H1 (cell line): Measurements from ENCODE around the gene MAPT. TPM values are rescaled to one million over a fixed set of nuclear protein-coding genes. Genes with fewer than 3 reads are reported as not detected.

Source experiments
- CTCF ChIA-PET: fragments of 300-600 bp; sonication (Branson Sonifier 250); formaldehyde crosslinking; loops from one replicate; lab custom pipeline; 2021; ENCODE audit not compliant: partially characterized antibody; lab: Charles Lee
- POLR2A ChIA-PET: fragments of 300-600 bp; sonication (Branson Sonifier 250); formaldehyde crosslinking; loops from one replicate; lab custom pipeline; 2021; ENCODE audit warnings: inconsistent platforms; ENCODE audit not compliant: partially characterized antibody; lab: Charles Lee
- DNase-seq, 2 experiments: peaks; one replicate each; pipeline versions ENCODE4 v3.0.0 to v3.0.0-alpha.2; 2010 to 2022; ENCODE audit warnings: low spot score in 2 of 2, low read depth in 1 of 2, mixed read lengths in 1 of 2
- FAIRE-seq: peaks from 2 replicates; lab custom pipeline; 2011; peaks lifted over from hg19 to GRCh38; lab: Jason Lieb, UNC
- H2AFZ ChIP-seq: 2 replicates; pipeline ENCODE4 v1.8.1; 2012; ENCODE audit warnings: low read length, inconsistent platforms
- H2AK5ac ChIP-seq: 2 replicates; pipeline ENCODE4 v1.6.1; 2013; ENCODE audit warnings: low read depth, low read length
- H2BK120ac ChIP-seq: replicated peaks from 2 replicates; pipeline ENCODE3; 2013; ENCODE audit warnings: low read depth, low read length, inconsistent platforms
- H2BK12ac ChIP-seq: 2 replicates; pipeline ENCODE4 v1.6.1; 2013; ENCODE audit warnings: low read depth, low read length
- H2BK15ac ChIP-seq: 2 replicates; pipeline ENCODE4 v1.6.1; 2013; ENCODE audit warnings: low read length
- H2BK20ac ChIP-seq: 2 replicates; pipeline ENCODE4 v1.6.1; 2013; ENCODE audit warnings: low read length
- H2BK5ac ChIP-seq: 2 replicates; pipeline ENCODE4 v1.6.1; 2013; ENCODE audit warnings: low read depth, low read length
- H3K14ac ChIP-seq: 2 replicates; pipeline ENCODE4 v1.6.1; 2013; ENCODE audit warnings: inconsistent platforms; ENCODE audit not compliant: insufficient read length
- H3K18ac ChIP-seq: 2 replicates; pipeline ENCODE4 v1.6.1; 2013; ENCODE audit warnings: low read length; ENCODE audit errors: extremely low read depth
- H3K23ac ChIP-seq: 2 replicates; pipeline ENCODE4 v1.6.1; 2013; ENCODE audit warnings: inconsistent platforms; ENCODE audit not compliant: insufficient read length
- H3K23me2 ChIP-seq: 2 replicates; pipeline ENCODE4 v1.6.1; 2013; ENCODE audit warnings: low read depth, low read length
- H3K27ac ChIP-seq: 2 replicates; pipeline ENCODE4 v1.6.1; 2011; ENCODE audit warnings: low read depth, low read length, inconsistent platforms
- H3K27me3 ChIP-seq, 4 experiments: replicated peaks in 1 of 4; 1 replicate in 1 of 4; 2 replicates in 3 of 4; pipeline versions ENCODE4 v1.6.1 to v1.8.1; 2011 to 2013; ENCODE audit warnings: low read length in 3 of 4, mild to moderate bottlenecking in 3 of 4, inconsistent platforms in 2 of 4, mixed read lengths in 2 of 4, moderate library complexity in 1 of 4; ENCODE audit not compliant: control insufficient read depth in 3 of 4, insufficient read depth in 3 of 4; ENCODE audit errors: extremely low read depth in 1 of 4
- H3K36me3 ChIP-seq, 4 experiments: 2 replicates each; pipeline versions ENCODE4 v1.6.1 to v1.8.1; 2011 to 2013; ENCODE audit warnings: mild to moderate bottlenecking in 4 of 4, low read length in 3 of 4, moderate library complexity in 2 of 4, control low read depth in 1 of 4, inconsistent platforms in 1 of 4; ENCODE audit not compliant: insufficient read depth in 4 of 4, control insufficient read depth in 2 of 4
- H3K4ac ChIP-seq: replicated peaks from 2 replicates; pipeline ENCODE3; 2013; ENCODE audit warnings: low read length, low read depth, mixed read lengths, inconsistent platforms; ENCODE audit not compliant: insufficient read length
- H3K4me1 ChIP-seq, 4 experiments: replicated peaks in 1 of 4; 1 replicate in 1 of 4; 2 replicates in 3 of 4; pipeline versions ENCODE4 v1.6.1 to v1.8.1; 2011 to 2013; ENCODE audit warnings: low read length in 3 of 4, inconsistent platforms in 2 of 4, mixed read lengths in 1 of 4; ENCODE audit not compliant: insufficient read depth in 4 of 4, control insufficient read depth in 3 of 4
- H3K4me2 ChIP-seq, 2 experiments: 2 replicates each; pipeline versions ENCODE4 v1.6.1 to v1.8.1; 2011 to 2013; ENCODE audit warnings: low read depth in 2 of 2, low read length in 2 of 2, control low read depth in 1 of 2, inconsistent platforms in 1 of 2, mild to moderate bottlenecking in 1 of 2; ENCODE audit not compliant: insufficient read depth in 1 of 2
- H3K4me3 ChIP-seq, 4 experiments: fragments of 200-600, 300-600 bp in 1 of 4; sonication (generic), shearing (Covaris generic), sonication (Bioruptor Twin) in 1 of 4; 2 replicates each; pipeline versions ENCODE4 v1.5.1 to v1.8.1; 2011 to 2016; ENCODE audit warnings: low read length in 4 of 4, low read depth in 3 of 4, control low read depth in 2 of 4, inconsistent platforms in 2 of 4, mild to moderate bottlenecking in 2 of 4, mixed read lengths in 1 of 4, moderate library complexity in 1 of 4; ENCODE audit not compliant: insufficient read depth in 2 of 4; ENCODE audit errors: extremely low read depth in 1 of 4
- H3K56ac ChIP-seq: replicated peaks from 2 replicates; pipeline ENCODE3; 2013; ENCODE audit warnings: low read depth, mild to moderate bottlenecking, mixed read lengths, low read length, inconsistent platforms; ENCODE audit not compliant: insufficient read length
- H3K79me1 ChIP-seq: 2 replicates; pipeline ENCODE4 v1.6.1; 2013; ENCODE audit warnings: low read depth, low read length, control low read depth
- H3K79me2 ChIP-seq, 2 experiments: 2 replicates each; pipeline versions ENCODE4 v1.6.1 to v1.8.1; 2012 to 2013; ENCODE audit warnings: low read length in 2 of 2, mild to moderate bottlenecking in 2 of 2, inconsistent platforms in 1 of 2; ENCODE audit not compliant: insufficient read depth in 2 of 2, control insufficient read depth in 1 of 2
- H3K9ac ChIP-seq, 4 experiments: replicated peaks in 1 of 4; 1 replicate in 1 of 4; 2 replicates in 3 of 4; pipeline versions ENCODE4 v1.6.1 to v1.8.1; 2011 to 2013; ENCODE audit warnings: low read depth in 3 of 4, low read length in 3 of 4, control low read depth in 2 of 4, mild to moderate bottlenecking in 2 of 4, moderate library complexity in 2 of 4, inconsistent platforms in 1 of 4; ENCODE audit errors: extremely low read depth in 1 of 4
- H3K9me3 ChIP-seq, 2 experiments: 2 replicates each; pipeline versions ENCODE4 v1.6.1 to v1.8.1; 2012 to 2013; ENCODE audit warnings: mild to moderate bottlenecking in 2 of 2, moderate library complexity in 2 of 2, control low read depth in 1 of 2, inconsistent platforms in 1 of 2, low read depth in 1 of 2, low read length in 1 of 2, mixed read lengths in 1 of 2; ENCODE audit not compliant: insufficient read depth in 2 of 2
- H4K20me1 ChIP-seq, 2 experiments: replicated peaks in 1 of 2; 2 replicates each; pipeline versions ENCODE3 to v1.8.1; 2011 to 2013; ENCODE audit warnings: inconsistent platforms in 2 of 2, low read length in 2 of 2, mild to moderate bottlenecking in 1 of 2; ENCODE audit not compliant: insufficient read depth in 2 of 2, control insufficient read depth in 1 of 2
- H4K5ac ChIP-seq: 2 replicates; pipeline ENCODE4 v1.6.1; 2013; ENCODE audit warnings: low read length, low read depth, mixed read lengths, inconsistent platforms; ENCODE audit not compliant: insufficient read length
- H4K8ac ChIP-seq: 2 replicates; pipeline ENCODE4 v1.8.0; 2013; ENCODE audit warnings: mild to moderate bottlenecking, moderate library complexity, low read length, inconsistent platforms; ENCODE audit not compliant: insufficient read depth; ENCODE audit errors: extremely low read depth
- H4K91ac ChIP-seq: replicated peaks from 2 replicates; pipeline ENCODE3; 2013; ENCODE audit warnings: low read length, mixed read lengths, inconsistent platforms; ENCODE audit not compliant: insufficient read length
- CEBPB ChIP-seq: IDR thresholded peaks from 2 replicates; pipeline ENCODE4 v1.6.1; 2012; ENCODE audit warnings: low read depth, low read length
- CHD2 ChIP-seq: IDR thresholded peaks from 2 replicates; pipeline ENCODE4 v1.6.1; 2012; ENCODE audit warnings: low read length, improper control_type of control experiment
- E2F6 ChIP-seq: IDR thresholded peaks from 2 replicates; pipeline ENCODE4 v1.6.1; 2012; ENCODE audit warnings: inconsistent platforms
- FOSL1 ChIP-seq: IDR thresholded peaks from 2 replicates; pipeline ENCODE4 v1.6.1; 2011; ENCODE audit warnings: mild to moderate bottlenecking, low read depth, low read length, moderate library complexity; ENCODE audit not compliant: insufficient read depth
- GTF2F1 ChIP-seq: IDR thresholded peaks from 2 replicates; pipeline ENCODE4 v1.6.1; 2012; ENCODE audit warnings: low read depth, low read length, improper control_type of control experiment, borderline replicate concordance
- HDAC6 ChIP-seq: IDR thresholded peaks from one replicate; pipeline ENCODE4 v1.7.1; 2012; ENCODE audit warnings: low read depth, mild to moderate bottlenecking, inconsistent platforms, low read length, moderate library complexity
- MAFK ChIP-seq: IDR thresholded peaks from 2 replicates; pipeline ENCODE4 v1.6.1; 2012; ENCODE audit warnings: low read depth, mild to moderate bottlenecking, improper control_type of control experiment, low read length
- SAP30 ChIP-seq: fragments of 300-600 bp; sonication (generic); IDR thresholded peaks from 2 replicates; pipeline ENCODE4 v1.7.1; 2012; ENCODE audit warnings: low read length, moderate library complexity, mild to moderate bottlenecking, inconsistent platforms; ENCODE audit not compliant: insufficient read depth, insufficient replicate concordance
- TAF1 ChIP-seq: IDR thresholded peaks from 2 replicates; pipeline ENCODE4 v1.6.1; 2011; ENCODE audit warnings: mild to moderate bottlenecking, low read depth, low read length
- TAF7 ChIP-seq: optimal IDR thresholded peaks from 2 replicates; pipeline ENCODE3; 2011; ENCODE audit warnings: low read depth, mild to moderate bottlenecking, inconsistent platforms, low read length, moderate library complexity, borderline replicate concordance
- WGBS, 2 experiments: shearing (Covaris generic) in 1 of 2; methylation state at CpG; one replicate each; pipeline versions ENCODE4 v1.1.6 to v1.1.7; 2013 to 2015; ENCODE audit warnings: low lambda C conversion rate in 2 of 2, mixed read lengths in 2 of 2, inconsistent platforms in 1 of 2, low coverage in 1 of 2, missing lambda C conversion rate in 1 of 2; ENCODE audit not compliant: insufficient replicate concordance in 2 of 2, insufficient coverage in 1 of 2, insufficient read length in 1 of 2; ENCODE audit errors: extremely low coverage in 1 of 2, missing lambda C conversion rate in 1 of 2; 5-methylcytosine and 5-hydroxymethylcytosine counted together
- polyA plus RNA-seq, 7 experiments: library from polyadenylated mRNA; depleted of rRNA in 3 of 7; stranded (reverse) in 5 of 7; unstranded in 2 of 7; fragments of >200 nt in 5 of 7; fragments of 200-250 nt in 2 of 7; gene quantifications; 1 replicate in 5 of 7; 2 replicates in 1 of 7; 4 replicates in 1 of 7; pipeline versions ENCODE4 v1.2.1 to v1.2.3, GENCODE V29; 2011 to 2013; ENCODE audit warnings: missing spikeins in 2 of 7, mixed read lengths in 2 of 7
- total RNA-seq: library from RNA; stranded (reverse); fragmentation: NEBNext Ultra II Directional; extraction: Animal tissue kit (Norgen Biotek cat#: 25700); gene quantifications from 2 replicates; pipeline ENCODE4 v1.2.1, GENCODE V29; 2021

The MAPT gene
- total and polyA plus RNA-seq, 2 of the 8 experiments (the other 6 are each of a cell fraction or from before 2014, with no cell fraction given) = 0.54 to 1.7 TPM

GRCh38 chr17:46036491-46036890 lies 142.1 kb downstream of the MAPT start:
- no peak for TF ChIP-seq CEBPB
- TF ChIP-seq GTF2F1 = no peak
- no peak for TF ChIP-seq MAFK
- TF ChIP-seq FOSL1 = no peak
- TF ChIP-seq TAF1 = no peak
- TF ChIP-seq E2F6 = no peak
- TF ChIP-seq CHD2 = no peak
- TF ChIP-seq TAF7 = no peak
- TF ChIP-seq SAP30 = no peak
- no peak for TF ChIP-seq HDAC6
- H4K5ac ChIP-seq = no peak overlapping the region
- no peak overlapping the region for H3K14ac ChIP-seq
- DNase-seq (no peak), FAIRE-seq (no peak)
- no peaks in the 10 kb centered on the region for H3K79me2 ChIP-seq
- peaks cover 46 to 98% (median 92%) of the 10 kb centered on the region in 4 experiments for H3K36me3 ChIP-seq
- 97% methylated on average over 6 of the region's 6 CpGs; no CpG with 5 or more reads in 1 of the 2 experiments for WGBS, 2 experiments
- H3K18ac ChIP-seq = no peak overlapping the region
- no peak overlapping the region for H3K4me2 ChIP-seq
- no peak overlapping the region for H3K23ac ChIP-seq
- no peaks in the 10 kb centered on the region for H3K4me1 ChIP-seq
- H3K9ac ChIP-seq = no peak overlapping the region
- no peaks in the 10 kb centered on the region for H3K79me1 ChIP-seq
- ChIA-PET POLR2A (no interaction called here), CTCF (interaction anchor here (0.6 to 1.6 kb wide), 4 partner anchors 8 to 24 kb away, joined by 3 to 5 read pairs (median 4); no protein-coding TSS in a partner anchor)
- H4K20me1 ChIP-seq = peaks cover 0 to 10% of the 10 kb centered on the region in 2 experiments
- H2BK5ac ChIP-seq = no peak overlapping the region
- H2AK5ac ChIP-seq = no peak overlapping the region
- no peaks in the 10 kb centered on the region for H3K23me2 ChIP-seq
- H3K27me3 ChIP-seq = no peaks in the 10 kb centered on the region
- no peak overlapping the region for H2BK12ac ChIP-seq
- H4K91ac ChIP-seq = no peak overlapping the region
- H2BK15ac ChIP-seq = no peak overlapping the region
- H3K4me3 ChIP-seq = no peak overlapping the region
- no peak overlapping the region for H2AFZ ChIP-seq
- no peak overlapping the region for H2BK20ac ChIP-seq
- H4K8ac ChIP-seq = no peak overlapping the region
- no peak overlapping the region for H2BK120ac ChIP-seq
- no peak overlapping the region for H3K27ac ChIP-seq
- H3K9me3 ChIP-seq = no peaks in the 10 kb centered on the region
- no peak overlapping the region for H3K4ac ChIP-seq
- no peak overlapping the region for H3K56ac ChIP-seq
